ENCODE measurements around the gene CYYR1. TPM values are rescaled to one million over a fixed set of nuclear protein-coding genes. Genes with fewer than 3 reads are reported as not detected.
"Not testable (repeated sequence)": the region's sequence is repeated elsewhere in the genome, so short reads cannot be mapped to it uniquely, and the experiment has no call there.

Gene CYYR1
- total RNA-seq, 1 experiment from 2014 or later = not detected

GRCh38 chr21:26489781-26490180 lies 83.3 kb downstream of the CYYR1 start:
- DNase-seq (ENCODE audit: low read depth) = no peak

- DNase-seq (ENCODE audit: low read depth) = no peak
Observed at GRCh38 chr21:26487981-26488480, 85.1 kb downstream of the CYYR1 start.

DNA sequence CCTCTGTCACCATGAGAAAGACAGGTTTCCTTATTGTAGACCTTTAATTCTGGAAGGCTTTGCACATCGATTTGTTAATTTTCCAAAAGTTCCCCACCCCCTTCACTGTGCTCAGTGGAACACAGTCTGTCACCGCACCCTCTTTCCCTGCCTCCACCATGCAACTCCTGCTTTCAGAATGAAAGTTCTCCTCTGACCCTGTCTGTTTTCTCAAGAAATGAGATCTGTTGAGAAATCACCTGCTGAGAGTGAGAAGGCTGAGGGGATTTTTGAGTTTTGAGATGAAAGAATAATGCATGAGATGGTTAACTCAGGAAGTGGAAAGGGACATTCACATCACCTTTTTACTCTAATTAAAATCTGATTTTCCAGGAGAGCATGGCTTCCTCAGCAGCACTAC lies 99.6 kb downstream of the CYYR1 start:
- no peak for DNase-seq (ENCODE audit: low read depth)

- no peak for DNase-seq (ENCODE audit: low read depth)
Observed at GRCh38 chr21:26471099-26471471, 102.0 kb downstream of the CYYR1 start.

DNA sequence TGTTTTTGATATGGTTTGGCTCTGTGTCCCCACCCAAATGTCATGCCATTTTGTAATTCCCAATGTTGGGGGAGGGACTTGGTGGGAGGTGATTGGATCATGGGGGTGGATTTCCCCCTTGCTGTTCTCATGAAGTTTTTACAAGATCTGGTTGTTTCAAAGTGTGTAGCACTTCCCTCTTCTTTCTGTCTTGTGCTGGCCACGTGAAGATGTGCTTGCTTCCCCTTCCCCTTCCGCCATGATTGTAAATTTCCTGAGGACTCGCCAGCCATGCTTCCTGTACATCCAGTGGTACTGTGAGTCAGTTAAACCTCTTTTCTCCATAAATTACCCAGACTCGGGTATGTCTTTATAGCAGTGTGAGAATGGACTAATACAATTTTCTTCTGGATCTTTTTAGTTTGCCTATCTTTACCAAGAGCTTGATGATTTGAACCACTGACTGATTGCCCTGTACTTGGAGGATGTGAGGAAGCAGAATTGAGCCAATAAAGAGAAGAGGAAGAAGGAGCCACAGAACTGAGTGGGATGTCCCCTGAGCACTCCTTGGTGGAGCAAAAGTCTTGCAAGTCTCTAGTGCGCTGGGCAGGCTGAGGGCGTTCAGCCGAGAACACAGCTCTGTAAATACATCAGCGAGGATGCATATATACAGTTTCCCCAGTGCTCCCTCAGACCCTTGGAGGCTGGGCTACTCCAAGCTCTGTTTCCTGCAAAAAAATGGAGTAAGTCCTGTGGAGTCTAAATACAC lies 102.6 kb downstream of the CYYR1 start:
- no peak for DNase-seq (ENCODE audit: low read depth)

GRCh38 chr21:26469789-26470188 lies 103.3 kb downstream of the CYYR1 start:
- peak; percentile 31 for DNase-seq (ENCODE audit: low read depth)

DNA sequence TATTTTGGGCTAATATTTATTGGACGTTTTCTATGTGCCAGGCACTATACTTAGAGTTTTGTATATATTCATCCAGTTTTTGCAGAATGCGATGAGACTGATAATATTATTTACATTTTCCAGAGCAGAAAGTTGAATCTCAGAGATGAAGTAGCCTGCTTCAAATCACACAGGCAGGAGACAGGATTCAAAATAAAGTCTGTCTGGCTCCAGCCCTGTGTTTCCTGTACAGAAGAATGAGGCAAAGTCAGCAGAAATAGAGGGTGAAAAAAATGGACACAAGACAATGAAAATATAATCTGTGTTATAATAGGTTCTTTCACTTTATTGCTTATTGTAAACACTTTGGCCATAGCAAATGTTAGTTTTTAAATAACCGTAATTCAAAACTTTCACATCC lies 107.2 kb downstream of the CYYR1 start:
- no peak for DNase-seq (ENCODE audit: low read depth)

- DNase-seq (ENCODE audit: low read depth) = peak; percentile 3
Observed at GRCh38 chr21:26461500-26461899, 111.6 kb downstream of the CYYR1 start.

DNA sequence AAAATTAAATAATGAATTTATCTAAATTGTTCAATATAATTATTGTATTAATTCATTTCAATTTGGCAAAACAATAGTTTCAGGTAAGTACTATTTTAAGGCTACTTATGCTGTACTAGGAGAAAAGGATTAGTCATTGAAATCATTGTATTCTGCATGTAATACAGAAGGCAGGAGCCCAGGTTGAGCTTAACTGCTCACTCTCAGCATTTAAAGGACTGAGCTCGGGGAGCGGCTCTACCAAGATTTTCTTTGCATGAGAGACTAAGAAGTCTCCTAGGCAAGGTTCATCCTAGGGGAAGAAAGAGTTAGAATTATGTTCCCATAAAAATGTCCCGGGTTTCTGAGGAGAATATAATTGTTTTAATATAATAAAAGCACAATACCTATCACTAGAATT lies 112.5 kb downstream of the CYYR1 start:
- no peak for DNase-seq (ENCODE audit: low read depth)

DNA sequence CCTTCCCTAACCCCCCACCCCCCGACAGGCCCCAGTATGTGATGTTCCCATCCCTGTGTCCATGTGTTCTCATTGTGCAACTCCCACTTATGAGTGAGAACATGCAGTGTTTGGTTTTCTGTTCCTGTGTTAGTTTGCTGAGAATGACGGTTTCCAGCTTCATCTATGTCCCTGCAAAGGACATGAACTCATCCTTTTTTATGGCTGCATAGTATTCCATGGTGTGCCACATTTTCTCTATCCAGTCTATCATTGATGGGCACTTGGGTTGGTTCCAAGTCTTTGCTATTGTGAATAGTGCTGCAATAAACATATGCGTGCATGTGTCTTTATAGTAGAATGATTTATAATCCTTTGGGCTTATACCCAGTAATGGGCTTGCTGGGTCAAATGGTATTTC lies 114.2 kb downstream of the CYYR1 start:
- not testable (repeated sequence) for DNase-seq (ENCODE audit: low read depth)

- DNase-seq (ENCODE audit: low read depth) = no peak
Observed at GRCh38 chr21:26457817-26458216, 115.3 kb downstream of the CYYR1 start.

GRCh38 chr21:26453267-26453666 lies 119.8 kb downstream of the CYYR1 start:
- DNase-seq (ENCODE audit: low read depth) = no peak

- no peak for DNase-seq (ENCODE audit: low read depth)
Observed at GRCh38 chr21:26451081-26451740, 121.9 kb downstream of the CYYR1 start.

DNA sequence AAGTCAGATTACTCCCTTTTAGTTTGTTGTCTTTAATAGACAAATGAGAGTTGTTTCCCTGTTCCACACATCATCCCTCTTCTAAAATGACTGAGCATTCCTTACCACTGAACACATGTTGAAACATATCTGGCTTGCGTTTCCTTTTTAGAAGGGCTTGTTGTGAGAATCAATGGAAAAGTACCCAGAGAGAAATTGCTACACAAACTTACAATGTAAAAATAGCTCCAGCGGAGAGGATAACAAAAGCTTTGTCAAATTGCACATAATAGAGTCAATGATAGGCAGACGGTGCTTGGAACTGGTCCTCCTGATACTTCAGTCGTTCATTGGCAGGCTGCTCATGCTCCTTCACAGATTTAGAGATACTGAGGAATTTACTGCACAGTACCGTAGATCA lies 123.9 kb downstream of the CYYR1 start:
- DNase-seq (ENCODE audit: low read depth) = peak; percentile 9

GRCh38 chr21:26448751-26449150 lies 124.3 kb downstream of the CYYR1 start:
- no peak for DNase-seq (ENCODE audit: low read depth)

GRCh38 chr21:26447932-26448475 lies 125.1 kb downstream of the CYYR1 start:
- DNase-seq (ENCODE audit: low read depth) = no peak

DNA sequence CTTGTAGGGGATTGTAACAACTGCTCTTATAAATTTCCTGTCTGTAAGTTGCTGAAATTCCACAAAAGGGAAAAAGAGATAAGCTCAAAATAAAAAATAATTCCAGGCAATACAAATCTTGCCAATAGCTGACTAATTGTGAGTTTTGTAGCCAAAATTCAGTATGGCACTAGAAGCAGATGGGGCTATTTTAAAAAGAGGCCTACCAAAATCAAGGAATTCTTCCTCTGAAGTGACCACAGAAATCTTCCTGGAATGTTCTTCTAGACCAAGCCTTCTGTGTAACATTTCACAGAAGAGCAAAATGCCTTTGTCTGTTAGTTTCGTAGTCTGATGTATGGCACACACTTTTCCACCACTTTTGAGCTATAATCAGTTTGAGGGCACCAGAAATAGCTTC lies 127.6 kb downstream of the CYYR1 start:
- no peak for DNase-seq (ENCODE audit: low read depth)

DNA sequence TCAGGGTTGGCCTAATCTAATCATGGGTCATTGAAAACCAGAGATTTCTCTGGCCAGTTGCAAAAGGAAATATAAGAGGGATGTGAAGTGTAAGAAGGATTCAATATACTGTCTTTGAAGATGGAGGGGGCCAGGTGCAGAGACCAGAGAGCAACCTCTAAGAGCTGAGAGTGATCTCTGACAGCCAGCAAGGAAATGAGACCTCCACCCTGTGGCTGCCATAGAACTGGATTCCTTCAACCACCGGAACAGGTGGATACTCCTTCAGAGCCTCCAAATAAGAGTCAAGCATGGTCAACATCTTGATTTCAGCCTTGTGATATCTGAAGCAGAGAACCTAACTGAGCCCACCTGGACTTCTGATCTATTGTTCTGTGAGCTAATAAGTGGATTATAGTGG lies 128.4 kb downstream of the CYYR1 start:
- DNase-seq (ENCODE audit: low read depth) = no peak

- no peak for DNase-seq (ENCODE audit: low read depth)
Observed at GRCh38 chr21:26443867-26444266, 129.2 kb downstream of the CYYR1 start.

GRCh38 chr21:26443291-26443690 lies 129.8 kb downstream of the CYYR1 start:
- DNase-seq (ENCODE audit: low read depth) = no peak

DNA sequence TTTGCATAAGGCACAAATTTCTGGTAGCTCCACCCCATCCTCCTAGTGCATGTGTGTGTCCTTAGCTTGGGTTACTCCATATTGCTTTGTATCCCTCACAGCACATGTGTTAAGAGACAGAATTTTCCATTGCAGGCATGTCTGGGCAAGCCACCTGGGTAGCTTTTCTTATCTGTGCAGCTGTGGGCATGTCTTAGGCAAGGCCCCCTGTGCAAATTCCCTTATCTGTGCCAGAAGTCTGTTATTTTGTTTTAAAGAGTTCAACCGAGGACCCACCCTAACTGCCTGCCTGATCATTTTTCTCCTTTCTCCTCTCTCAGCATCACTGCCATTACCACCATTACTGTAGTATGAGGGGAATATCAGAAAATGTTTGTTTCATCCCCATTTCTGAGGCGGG lies 131.9 kb downstream of the CYYR1 start:
- DNase-seq (ENCODE audit: low read depth) = no peak

DNA sequence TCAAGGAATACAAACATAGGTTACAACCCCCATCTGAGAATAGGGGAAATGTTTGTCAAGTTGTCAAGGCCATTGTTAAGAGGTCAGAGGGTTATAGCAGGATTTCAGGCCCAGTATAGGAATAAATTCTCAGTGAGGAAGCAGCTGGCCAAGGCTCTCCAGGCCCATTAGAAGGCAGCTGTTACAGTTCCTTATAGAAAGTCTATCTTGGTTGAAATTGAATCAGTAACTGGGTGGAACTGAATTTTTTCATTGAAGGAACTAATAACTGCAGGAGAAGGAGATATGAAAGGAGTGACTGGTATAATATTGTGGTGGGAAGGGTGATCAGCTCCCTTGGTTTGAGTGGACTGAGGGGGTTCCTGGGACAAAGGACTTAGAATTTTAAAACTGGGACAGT lies 134.1 kb downstream of the CYYR1 start:
- DNase-seq (ENCODE audit: low read depth) = no peak

- DNase-seq (ENCODE audit: low read depth) = no peak
Observed at GRCh38 chr21:26437326-26438009, 135.6 kb downstream of the CYYR1 start.

All from M059J (cell line).